SK-N-SH (cell line): Measurements from ENCODE around the gene SF3B4.

Source experiments
- CHD2 ChIP-seq: fragments of 150-350 bp; IDR thresholded peaks from 2 replicates; pipeline ENCODE4 v1.6.1; 2018; ENCODE audit warnings: low read length; ENCODE audit not compliant: partially characterized antibody
- ELF1 ChIP-seq: IDR thresholded peaks from 2 replicates; pipeline ENCODE4 v1.4.0; 2012
- EZH2phosphoT487 ChIP-seq: fragments of 200-600 bp; sonication (generic); IDR thresholded peaks from 2 replicates; pipeline ENCODE4 v1.6.1; 2017; ENCODE audit warnings: low read depth, mixed run types, mild to moderate bottlenecking, antibody characterized with exemption, moderate library complexity, borderline replicate concordance
- GABPA ChIP-seq: IDR thresholded peaks from 2 replicates; pipeline ENCODE4 v1.4.0; 2012; ENCODE audit warnings: low read depth, mild to moderate bottlenecking
- JUND ChIP-seq: IDR thresholded peaks from 2 replicates; pipeline ENCODE4 v1.4.0; 2012
- RAD21 ChIP-seq: IDR thresholded peaks from 2 replicates; pipeline ENCODE4 v1.6.1; 2012; ENCODE audit warnings: mild to moderate bottlenecking, low read length
- RFX5 ChIP-seq: IDR thresholded peaks from 2 replicates; pipeline ENCODE4 v1.6.1; 2012; ENCODE audit warnings: mild to moderate bottlenecking, improper control_type of control experiment, low read length
- SMC3 ChIP-seq: IDR thresholded peaks from 2 replicates; pipeline ENCODE4 v1.6.1; 2012; ENCODE audit warnings: low read depth, low read length, improper control_type of control experiment
- TF ChIP-seq, protein P1 (sequence below): fragments of 200-600 bp; sonication (generic); IDR thresholded peaks from 2 replicates; pipeline ENCODE4 v1.6.1; 2017; ENCODE audit warnings: antibody characterized with exemption, mild to moderate bottlenecking, moderate library complexity
- TF ChIP-seq, protein P2 (sequence below): IDR thresholded peaks from 2 replicates; pipeline ENCODE4; 2012
- TF ChIP-seq, protein P3 (sequence below): fragments of 150-350 bp; IDR thresholded peaks from 2 replicates; pipeline ENCODE4 v1.6.1; 2017; ENCODE audit warnings: antibody characterized with exemption, low read length, low read depth, borderline replicate concordance
- TF ChIP-seq, protein P4 (sequence below): IDR thresholded peaks from 2 replicates; pipeline ENCODE4 v1.4.0; 2012; ENCODE audit warnings: low read depth, borderline replicate concordance

DNA sequence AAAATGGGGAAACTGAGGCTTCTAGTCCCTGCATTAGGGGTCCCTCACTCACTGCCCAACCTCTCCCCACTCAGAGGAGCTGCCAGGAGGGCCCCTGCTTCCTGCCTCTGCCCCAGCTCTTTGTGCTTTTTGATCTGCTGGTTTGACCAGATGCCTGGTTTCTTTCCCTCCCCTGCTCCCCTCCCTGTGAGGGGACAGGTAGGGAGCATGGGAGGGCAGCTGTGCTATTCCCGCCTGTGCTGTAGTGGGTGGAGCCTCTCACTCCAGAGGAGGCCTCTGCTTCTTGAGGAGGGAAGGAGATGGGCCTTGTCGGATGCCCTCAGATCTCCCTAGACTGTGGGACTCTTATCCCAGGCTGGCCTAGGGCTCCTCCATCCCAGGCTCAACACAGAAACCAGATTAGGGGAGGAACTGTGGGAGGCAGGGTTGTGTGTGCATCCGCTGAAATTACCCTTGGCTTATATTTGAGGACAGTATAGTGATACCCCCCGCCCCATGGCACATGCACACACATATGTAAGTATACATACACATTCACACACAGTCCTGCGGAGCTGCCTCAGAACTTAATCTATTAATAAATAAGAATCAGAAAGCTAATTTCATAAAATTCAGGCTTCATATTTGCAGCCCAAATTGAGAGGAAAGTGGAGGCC, 23.6 kb downstream of the SF3B4 start:
- TF ChIP-seq, protein P1, sequence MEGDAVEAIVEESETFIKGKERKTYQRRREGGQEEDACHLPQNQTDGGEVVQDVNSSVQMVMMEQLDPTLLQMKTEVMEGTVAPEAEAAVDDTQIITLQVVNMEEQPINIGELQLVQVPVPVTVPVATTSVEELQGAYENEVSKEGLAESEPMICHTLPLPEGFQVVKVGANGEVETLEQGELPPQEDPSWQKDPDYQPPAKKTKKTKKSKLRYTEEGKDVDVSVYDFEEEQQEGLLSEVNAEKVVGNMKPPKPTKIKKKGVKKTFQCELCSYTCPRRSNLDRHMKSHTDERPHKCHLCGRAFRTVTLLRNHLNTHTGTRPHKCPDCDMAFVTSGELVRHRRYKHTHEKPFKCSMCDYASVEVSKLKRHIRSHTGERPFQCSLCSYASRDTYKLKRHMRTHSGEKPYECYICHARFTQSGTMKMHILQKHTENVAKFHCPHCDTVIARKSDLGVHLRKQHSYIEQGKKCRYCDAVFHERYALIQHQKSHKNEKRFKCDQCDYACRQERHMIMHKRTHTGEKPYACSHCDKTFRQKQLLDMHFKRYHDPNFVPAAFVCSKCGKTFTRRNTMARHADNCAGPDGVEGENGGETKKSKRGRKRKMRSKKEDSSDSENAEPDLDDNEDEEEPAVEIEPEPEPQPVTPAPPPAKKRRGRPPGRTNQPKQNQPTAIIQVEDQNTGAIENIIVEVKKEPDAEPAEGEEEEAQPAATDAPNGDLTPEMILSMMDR = no peak
- TF ChIP-seq GABPA (no peak), ELF1 (no peak), SMC3 (no peak), EZH2phosphoT487 (no peak), RFX5 (no peak), CHD2 (no peak), RAD21 (no peak), JUND (no peak)
- TF ChIP-seq, protein P2, sequence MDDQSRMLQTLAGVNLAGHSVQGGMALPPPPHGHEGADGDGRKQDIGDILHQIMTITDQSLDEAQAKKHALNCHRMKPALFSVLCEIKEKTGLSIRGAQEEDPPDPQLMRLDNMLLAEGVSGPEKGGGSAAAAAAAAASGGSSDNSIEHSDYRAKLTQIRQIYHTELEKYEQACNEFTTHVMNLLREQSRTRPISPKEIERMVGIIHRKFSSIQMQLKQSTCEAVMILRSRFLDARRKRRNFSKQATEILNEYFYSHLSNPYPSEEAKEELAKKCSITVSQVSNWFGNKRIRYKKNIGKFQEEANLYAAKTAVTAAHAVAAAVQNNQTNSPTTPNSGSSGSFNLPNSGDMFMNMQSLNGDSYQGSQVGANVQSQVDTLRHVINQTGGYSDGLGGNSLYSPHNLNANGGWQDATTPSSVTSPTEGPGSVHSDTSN = no peak
- TF ChIP-seq, protein P3, sequence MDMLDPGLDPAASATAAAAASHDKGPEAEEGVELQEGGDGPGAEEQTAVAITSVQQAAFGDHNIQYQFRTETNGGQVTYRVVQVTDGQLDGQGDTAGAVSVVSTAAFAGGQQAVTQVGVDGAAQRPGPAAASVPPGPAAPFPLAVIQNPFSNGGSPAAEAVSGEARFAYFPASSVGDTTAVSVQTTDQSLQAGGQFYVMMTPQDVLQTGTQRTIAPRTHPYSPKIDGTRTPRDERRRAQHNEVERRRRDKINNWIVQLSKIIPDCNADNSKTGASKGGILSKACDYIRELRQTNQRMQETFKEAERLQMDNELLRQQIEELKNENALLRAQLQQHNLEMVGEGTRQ = no peak
- TF ChIP-seq, protein P4, sequence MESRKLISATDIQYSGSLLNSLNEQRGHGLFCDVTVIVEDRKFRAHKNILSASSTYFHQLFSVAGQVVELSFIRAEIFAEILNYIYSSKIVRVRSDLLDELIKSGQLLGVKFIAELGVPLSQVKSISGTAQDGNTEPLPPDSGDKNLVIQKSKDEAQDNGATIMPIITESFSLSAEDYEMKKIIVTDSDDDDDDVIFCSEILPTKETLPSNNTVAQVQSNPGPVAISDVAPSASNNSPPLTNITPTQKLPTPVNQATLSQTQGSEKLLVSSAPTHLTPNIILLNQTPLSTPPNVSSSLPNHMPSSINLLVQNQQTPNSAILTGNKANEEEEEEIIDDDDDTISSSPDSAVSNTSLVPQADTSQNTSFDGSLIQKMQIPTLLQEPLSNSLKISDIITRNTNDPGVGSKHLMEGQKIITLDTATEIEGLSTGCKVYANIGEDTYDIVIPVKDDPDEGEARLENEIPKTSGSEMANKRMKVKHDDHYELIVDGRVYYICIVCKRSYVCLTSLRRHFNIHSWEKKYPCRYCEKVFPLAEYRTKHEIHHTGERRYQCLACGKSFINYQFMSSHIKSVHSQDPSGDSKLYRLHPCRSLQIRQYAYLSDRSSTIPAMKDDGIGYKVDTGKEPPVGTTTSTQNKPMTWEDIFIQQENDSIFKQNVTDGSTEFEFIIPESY = no peak
